ENCODE measurements around the gene CLEC4F.

The CLEC4F gene

DNA sequence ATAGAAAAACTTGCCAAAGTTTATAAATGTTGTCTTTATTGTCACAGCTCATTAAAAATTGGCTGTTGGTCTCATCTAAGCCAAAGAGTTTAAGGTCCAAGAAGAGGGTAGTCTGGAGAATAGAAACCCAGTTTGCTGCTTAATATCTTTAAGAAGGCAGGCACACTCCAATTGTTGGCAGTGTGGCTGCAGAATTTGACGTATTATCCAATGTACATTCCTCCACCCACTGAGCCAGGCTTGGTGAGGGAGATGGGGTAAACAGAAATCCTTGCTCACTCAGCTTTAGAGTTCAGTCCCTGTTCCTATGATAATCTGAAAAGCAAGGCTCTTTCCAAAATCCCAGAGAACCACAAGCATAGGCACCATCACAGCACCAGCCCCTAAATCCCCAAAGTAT is 41.7 kb downstream of the CLEC4F start:
- H3K27me3 ChIP-seq (replicated peaks in 2 of 5; ENCODE audit: control insufficient read depth in 4 of 5, insufficient read depth in 5 of 5, low read length in 4 of 5) = peaks cover 4 to 18% (median 11%) of the 10 kb centered on the region in 5 experiments
- POLR2A ChIA-PET = no interaction called here
- H3K9me3 ChIP-seq (ENCODE audit: control extremely low read depth in 1 of 5, control insufficient read depth in 4 of 5, insufficient read depth in 2 of 5, low read depth in 1 of 5, low read length in 4 of 5) = peaks cover 0 to 3% (median 0%) of the 10 kb centered on the region in 5 experiments
- CTCF ChIA-PET = interaction anchor here (0.6 to 1.3 kb wide), 6 partner anchors 8 to 92 kb away, joined by 3 to 5 read pairs (median 3); partner anchors contain the start of gene ADD2
- DNase-seq = no peak
- peaks cover 0 to 4% (median 1%) of the 10 kb centered on the region in 4 experiments for H3K4me1 ChIP-seq (ENCODE audit: control extremely low read depth in 1 of 4, control insufficient read depth in 4 of 4, insufficient read depth in 4 of 4, low read length in 3 of 4)
- H3K36me3 ChIP-seq (ENCODE audit: control insufficient read depth in 4 of 4, insufficient read depth in 4 of 4, low read length in 3 of 4) = no peaks in the 10 kb centered on the region
- H3K4me3 ChIP-seq (ENCODE audit: control insufficient read depth in 1 of 7, extremely low read depth in 1 of 7, insufficient read depth in 4 of 7, low read depth in 2 of 7, low read length in 6 of 7) = no peak overlapping the region
- H3K27ac ChIP-seq (ENCODE audit: insufficient read depth in 1 of 2, low read depth in 1 of 2, low read length in 2 of 2, poor library complexity in 1 of 2, severe bottlenecking in 2 of 2) = no peak overlapping the region
- no CpG with 5 or more reads among the region's 1 CpG for WGBS (ENCODE audit: insufficient coverage)

DNA sequence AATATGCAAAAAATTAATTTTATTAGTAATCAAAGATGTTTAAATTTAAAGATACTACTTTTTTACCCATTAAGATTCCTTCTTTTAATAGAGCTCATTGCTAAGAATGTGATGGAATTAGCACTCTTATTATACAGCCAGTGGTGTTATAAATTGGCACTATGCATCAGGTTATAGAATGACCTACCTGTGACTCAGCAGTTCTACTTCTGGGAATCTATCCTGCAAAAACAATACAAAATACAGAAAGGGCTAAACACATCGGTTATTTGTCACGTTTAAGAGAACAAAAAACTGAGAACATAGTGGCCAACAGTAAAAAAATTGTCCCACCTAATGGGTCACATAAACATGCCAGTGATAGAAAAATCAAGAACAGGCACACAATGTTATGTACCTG is 42.9 kb downstream of the CLEC4F start:
- 24% methylated on average over 2 of the region's 2 CpGs for WGBS (ENCODE audit: insufficient coverage)
- DNase-seq = no peak
- no peak overlapping the region for H3K4me3 ChIP-seq (ENCODE audit: control insufficient read depth in 1 of 7, extremely low read depth in 1 of 7, insufficient read depth in 4 of 7, low read depth in 2 of 7, low read length in 6 of 7)

DNA sequence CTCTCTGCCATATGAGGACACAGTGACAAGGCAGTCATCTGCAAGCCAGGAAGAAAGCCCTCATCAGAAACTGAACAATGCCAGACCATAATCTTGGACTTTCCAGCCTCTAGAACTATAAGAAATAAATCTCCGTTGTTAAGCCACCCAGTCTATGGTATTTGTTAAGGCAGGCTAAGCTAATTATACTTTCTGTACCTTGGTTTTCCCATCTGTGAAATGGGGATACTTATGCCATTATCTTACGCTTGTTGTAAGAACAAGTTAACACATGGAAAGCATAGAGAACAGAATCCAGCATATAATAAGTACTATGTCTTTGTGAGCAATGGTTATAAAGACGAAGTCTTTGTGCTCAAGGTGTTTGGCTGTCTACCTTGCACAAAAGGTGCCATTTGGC is 44.1 kb downstream of the CLEC4F start:
- H3K9me3 ChIP-seq (ENCODE audit: control extremely low read depth in 1 of 5, control insufficient read depth in 4 of 5, insufficient read depth in 2 of 5, low read depth in 1 of 5, low read length in 4 of 5) = peaks cover 0 to 3% (median 2%) of the 10 kb centered on the region in 5 experiments
- no peaks in the 10 kb centered on the region for H3K36me3 ChIP-seq (ENCODE audit: control insufficient read depth in 4 of 4, insufficient read depth in 4 of 4, low read length in 3 of 4)
- WGBS (ENCODE audit: insufficient coverage) = no CpG with 5 or more reads among the region's 3 CpGs
- CTCF ChIA-PET = interaction anchor here (0.6 to 1.8 kb wide), 3 partner anchors 8 to 295 kb away, joined by 3 to 6 read pairs (median 3); partner anchors contain the start of gene ADD2
- H3K4me3 ChIP-seq (ENCODE audit: control insufficient read depth in 1 of 7, extremely low read depth in 1 of 7, insufficient read depth in 4 of 7, low read depth in 2 of 7, low read length in 6 of 7) = no peak overlapping the region
- H3K4me1 ChIP-seq (ENCODE audit: control extremely low read depth in 1 of 4, control insufficient read depth in 4 of 4, insufficient read depth in 4 of 4, low read length in 3 of 4) = peaks cover 0 to 4% (median 1%) of the 10 kb centered on the region in 4 experiments
- no peak overlapping the region for H3K27ac ChIP-seq (ENCODE audit: insufficient read depth in 1 of 2, low read depth in 1 of 2, low read length in 2 of 2, poor library complexity in 1 of 2, severe bottlenecking in 2 of 2)
- POLR2A ChIA-PET = no interaction called here
- H3K27me3 ChIP-seq (replicated peaks in 2 of 5; ENCODE audit: control insufficient read depth in 4 of 5, insufficient read depth in 5 of 5, low read length in 4 of 5) = peaks cover 4 to 25% (median 15%) of the 10 kb centered on the region in 5 experiments
- DNase-seq = no peak

More for the DNA sequence above, 42.9 kb downstream of the CLEC4F start:
- ChIA-PET POLR2A (interaction anchor here (0.5 kb wide), 1 partner anchor 11 kb away, joined by 3 read pairs; no protein-coding TSS in a partner anchor), CTCF (interaction anchor here (1.8 kb wide), 1 partner anchor 9 kb away, joined by 6 read pairs; the partner anchor contains the start of gene ADD2)
- no peak overlapping the region for H3K27ac ChIP-seq (ENCODE audit: insufficient read depth in 1 of 2, low read depth in 1 of 2, low read length in 2 of 2, poor library complexity in 1 of 2, severe bottlenecking in 2 of 2)
- peaks cover 4 to 18% (median 11%) of the 10 kb centered on the region in 5 experiments for H3K27me3 ChIP-seq (replicated peaks in 2 of 5; ENCODE audit: control insufficient read depth in 4 of 5, insufficient read depth in 5 of 5, low read length in 4 of 5)
- H3K9me3 ChIP-seq (ENCODE audit: control extremely low read depth in 1 of 5, control insufficient read depth in 4 of 5, insufficient read depth in 2 of 5, low read depth in 1 of 5, low read length in 4 of 5) = peaks cover 0 to 3% (median 2%) of the 10 kb centered on the region in 5 experiments
- no peaks in the 10 kb centered on the region for H3K36me3 ChIP-seq (ENCODE audit: control insufficient read depth in 4 of 4, insufficient read depth in 4 of 4, low read length in 3 of 4)
- peaks cover 0 to 4% (median 1%) of the 10 kb centered on the region in 4 experiments for H3K4me1 ChIP-seq (ENCODE audit: control extremely low read depth in 1 of 4, control insufficient read depth in 4 of 4, insufficient read depth in 4 of 4, low read length in 3 of 4)

DNA sequence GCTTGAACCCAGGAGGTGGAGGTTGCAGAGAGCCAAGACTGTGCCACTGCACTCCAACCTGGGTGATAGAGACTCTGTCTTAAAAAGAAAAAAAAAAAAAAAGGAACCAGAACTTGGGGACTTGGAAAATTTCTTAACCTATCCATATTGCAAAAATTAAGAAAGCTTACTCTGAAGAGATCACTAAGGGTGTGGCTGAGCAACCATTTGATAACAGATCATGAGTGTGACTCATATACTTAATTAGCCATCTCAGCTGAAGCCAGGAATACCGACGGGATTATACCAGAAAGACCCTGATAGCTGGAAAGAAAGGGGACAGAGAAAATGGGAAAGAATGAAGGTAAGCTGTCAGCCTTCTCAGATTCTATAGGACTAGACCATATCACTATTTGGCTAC is 45.3 kb downstream of the CLEC4F start:
- Histone ChIP-seq H3K4me1 (ENCODE audit: control extremely low read depth in 1 of 4, control insufficient read depth in 4 of 4, insufficient read depth in 4 of 4, low read length in 3 of 4) (peaks cover 0 to 4% (median 1%) of the 10 kb centered on the region in 4 experiments), H3K36me3 (ENCODE audit: control insufficient read depth in 4 of 4, insufficient read depth in 4 of 4, low read length in 3 of 4) (no peaks in the 10 kb centered on the region), H3K9me3 (ENCODE audit: control extremely low read depth in 1 of 5, control insufficient read depth in 4 of 5, insufficient read depth in 2 of 5, low read depth in 1 of 5, low read length in 4 of 5) (peaks cover 0 to 3% (median 2%) of the 10 kb centered on the region in 5 experiments), H3K4me3 (ENCODE audit: control insufficient read depth in 1 of 7, extremely low read depth in 1 of 7, insufficient read depth in 4 of 7, low read depth in 2 of 7, low read length in 6 of 7) (no peak overlapping the region), H3K27ac (ENCODE audit: insufficient read depth in 1 of 2, low read depth in 1 of 2, low read length in 2 of 2, poor library complexity in 1 of 2, severe bottlenecking in 2 of 2) (no peak overlapping the region), H3K27me3 (replicated peaks in 2 of 5; ENCODE audit: control insufficient read depth in 4 of 5, insufficient read depth in 5 of 5, low read length in 4 of 5) (peaks cover 4 to 28% (median 13%) of the 10 kb centered on the region in 5 experiments)
- CTCF ChIA-PET = interaction anchor here (0.9 to 1.3 kb wide), 3 partner anchors 10 to 191 kb away, joined by 3 to 4 read pairs (median 4); no protein-coding TSS in a partner anchor
- WGBS (ENCODE audit: insufficient coverage) = 92% methylated on average over 2 of the region's 2 CpGs
- no peak for DNase-seq
- POLR2A ChIA-PET = no interaction called here

DNA sequence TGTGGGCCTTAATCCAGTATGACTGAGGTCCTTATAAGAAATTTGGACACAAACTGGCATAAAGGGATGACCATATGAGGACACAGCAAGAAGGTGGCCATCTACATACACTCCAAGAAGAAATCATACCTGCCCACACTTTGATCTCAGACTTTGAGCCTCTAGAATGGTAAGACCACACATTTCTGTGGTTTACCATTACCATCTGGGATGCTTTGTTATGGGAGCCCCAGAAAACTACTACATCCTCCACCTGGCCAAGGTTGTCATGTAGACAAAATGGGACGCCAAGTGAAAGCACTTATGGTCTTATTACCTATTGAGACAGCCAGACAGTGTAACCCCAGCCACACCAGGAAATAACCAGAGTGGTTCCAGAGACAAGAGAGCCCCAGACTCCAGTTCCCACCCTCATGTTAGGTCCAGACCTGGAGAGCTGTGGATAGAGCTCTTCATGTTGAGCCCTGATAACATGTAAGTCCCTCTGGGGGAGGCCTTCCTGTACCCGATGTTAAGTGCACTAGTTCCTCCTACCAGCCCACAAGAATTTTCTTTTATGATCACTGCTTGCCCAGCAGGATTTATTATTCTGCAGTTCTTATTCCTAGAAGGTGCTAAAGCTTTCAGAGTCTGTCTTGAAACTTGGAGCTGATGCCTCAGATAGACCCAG is 47.8 kb downstream of the CLEC4F start:
- WGBS (ENCODE audit: insufficient coverage) = 100% methylated on average over 1 of the region's 2 CpGs
- Histone ChIP-seq H3K4me3 (ENCODE audit: control insufficient read depth in 1 of 7, extremely low read depth in 1 of 7, insufficient read depth in 4 of 7, low read depth in 2 of 7, low read length in 6 of 7) (no peak overlapping the region), H3K27me3 (replicated peaks in 2 of 5; ENCODE audit: control insufficient read depth in 4 of 5, insufficient read depth in 5 of 5, low read length in 4 of 5) (peaks cover 3 to 43% (median 28%) of the 10 kb centered on the region in 5 experiments), H3K36me3 (ENCODE audit: control insufficient read depth in 4 of 4, insufficient read depth in 4 of 4, low read length in 3 of 4) (no peaks in the 10 kb centered on the region), H3K4me1 (ENCODE audit: control extremely low read depth in 1 of 4, control insufficient read depth in 4 of 4, insufficient read depth in 4 of 4, low read length in 3 of 4) (peaks cover 0 to 9% (median 6%) of the 10 kb centered on the region in 4 experiments), H3K27ac (ENCODE audit: insufficient read depth in 1 of 2, low read depth in 1 of 2, low read length in 2 of 2, poor library complexity in 1 of 2, severe bottlenecking in 2 of 2) (no peak overlapping the region), H3K9me3 (ENCODE audit: control extremely low read depth in 1 of 5, control insufficient read depth in 4 of 5, insufficient read depth in 2 of 5, low read depth in 1 of 5, low read length in 4 of 5) (peaks cover 0 to 3% (median 2%) of the 10 kb centered on the region in 5 experiments)
- ChIA-PET POLR2A (no interaction called here), CTCF (interaction anchor here (1.0 to 3.4 kb wide), 6 partner anchors 12 to 469 kb away, joined by 3 to 16 read pairs (median 3); no protein-coding TSS in a partner anchor)
- DNase-seq = peak in 1 of 3 donors; percentile 14

DNA sequence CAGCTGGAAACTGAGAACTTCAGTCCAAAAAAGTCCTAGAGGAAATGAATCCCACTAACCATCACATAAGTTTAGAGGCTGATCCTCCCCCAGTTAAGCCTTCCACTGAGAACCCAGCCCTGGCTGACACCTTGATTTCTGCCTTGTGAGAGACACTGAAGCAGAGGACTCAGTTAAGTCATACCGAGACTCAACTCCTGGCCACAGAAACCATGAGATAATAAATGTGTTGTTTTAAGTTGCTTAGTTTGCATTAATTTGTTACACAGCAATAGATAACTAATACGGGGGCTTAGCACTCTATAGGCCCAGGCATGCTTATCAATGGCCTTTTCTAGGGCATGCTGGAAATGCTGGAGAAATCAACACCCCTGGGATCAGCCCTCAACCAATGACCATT is 49.0 kb downstream of the CLEC4F start:
- WGBS (ENCODE audit: insufficient coverage) = 100% methylated on average over 2 of the region's 2 CpGs
- Histone ChIP-seq H3K27ac (ENCODE audit: insufficient read depth in 1 of 2, low read depth in 1 of 2, low read length in 2 of 2, poor library complexity in 1 of 2, severe bottlenecking in 2 of 2) (no peak overlapping the region), H3K9me3 (ENCODE audit: control extremely low read depth in 1 of 5, control insufficient read depth in 4 of 5, insufficient read depth in 2 of 5, low read depth in 1 of 5, low read length in 4 of 5) (peaks cover 0 to 3% (median 2%) of the 10 kb centered on the region in 5 experiments), H3K4me1 (ENCODE audit: control extremely low read depth in 1 of 4, control insufficient read depth in 4 of 4, insufficient read depth in 4 of 4, low read length in 3 of 4) (peaks cover 0 to 21% (median 16%) of the 10 kb centered on the region in 4 experiments), H3K27me3 (replicated peaks in 2 of 5; ENCODE audit: control insufficient read depth in 4 of 5, insufficient read depth in 5 of 5, low read length in 4 of 5) (peaks cover 5 to 54% (median 34%) of the 10 kb centered on the region in 5 experiments), H3K36me3 (ENCODE audit: control insufficient read depth in 4 of 4, insufficient read depth in 4 of 4, low read length in 3 of 4) (no peaks in the 10 kb centered on the region), H3K4me3 (ENCODE audit: control insufficient read depth in 1 of 7, extremely low read depth in 1 of 7, insufficient read depth in 4 of 7, low read depth in 2 of 7, low read length in 6 of 7) (no peak overlapping the region)
- no peak for DNase-seq
- ChIA-PET CTCF (interaction anchor here (3.4 kb wide), 1 partner anchor 13 kb away, joined by 16 read pairs; no protein-coding TSS in a partner anchor), POLR2A (no interaction called here)

DNA sequence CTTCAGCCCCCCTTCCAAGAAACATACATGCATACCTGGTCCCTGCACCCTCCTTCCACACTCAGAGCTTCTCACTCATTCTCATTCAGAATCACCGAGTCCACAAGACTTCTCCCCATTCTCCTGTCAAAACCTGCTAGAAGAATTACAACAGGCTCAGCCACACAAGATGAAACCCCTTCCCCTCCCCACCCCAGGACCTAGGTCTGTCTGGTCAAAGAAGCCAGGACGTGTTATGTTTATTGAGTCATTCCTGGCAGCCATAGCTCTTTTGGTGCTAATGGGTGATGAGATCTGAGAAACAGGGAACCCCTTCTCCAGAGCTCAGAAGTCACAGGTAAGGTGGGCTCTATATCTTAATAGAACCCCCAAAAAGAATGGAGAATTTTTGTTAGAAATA is 50.9 kb downstream of the CLEC4F start:
- peaks cover 0 to 3% (median 2%) of the 10 kb centered on the region in 5 experiments for H3K9me3 ChIP-seq (ENCODE audit: control extremely low read depth in 1 of 5, control insufficient read depth in 4 of 5, insufficient read depth in 2 of 5, low read depth in 1 of 5, low read length in 4 of 5)
- DNase-seq = no peak
- ChIA-PET CTCF (interaction anchor here (0.7 to 1.9 kb wide), 8 partner anchors 7 to 151 kb away, joined by 3 to 6 read pairs (median 4); partner anchors contain the start of gene FIGLA), POLR2A (no interaction called here)
- no peaks in the 10 kb centered on the region for H3K36me3 ChIP-seq (ENCODE audit: control insufficient read depth in 4 of 4, insufficient read depth in 4 of 4, low read length in 3 of 4)
- H3K4me1 ChIP-seq (ENCODE audit: control extremely low read depth in 1 of 4, control insufficient read depth in 4 of 4, insufficient read depth in 4 of 4, low read length in 3 of 4) = peaks cover 0 to 18% (median 15%) of the 10 kb centered on the region in 4 experiments
- H3K27ac ChIP-seq (ENCODE audit: insufficient read depth in 1 of 2, low read depth in 1 of 2, low read length in 2 of 2, poor library complexity in 1 of 2, severe bottlenecking in 2 of 2) = no peak overlapping the region
- H3K4me3 ChIP-seq (ENCODE audit: control insufficient read depth in 1 of 7, extremely low read depth in 1 of 7, insufficient read depth in 4 of 7, low read depth in 2 of 7, low read length in 6 of 7) = no peak overlapping the region
- 100% methylated on average over 1 of the region's 2 CpGs for WGBS (ENCODE audit: insufficient coverage)
- H3K27me3 ChIP-seq (replicated peaks in 2 of 5; ENCODE audit: control insufficient read depth in 4 of 5, insufficient read depth in 5 of 5, low read length in 4 of 5) = peaks cover 6 to 69% (median 37%) of the 10 kb centered on the region in 5 experiments
